ENCODE data around the gene BRF1. TPM values are rescaled to one million over a fixed set of nuclear protein-coding genes. Genes with fewer than 3 reads are reported as not detected.

Gene BRF1
- total and polyA plus RNA-seq, 5 donors: 17.9 to 21.1 (median 18.2) TPM

- no peaks in the 10 kb centered on the region for H3K9me3 ChIP-seq (ENCODE audit: control insufficient read depth, low read length)
- H3K4me1 ChIP-seq (ENCODE audit: control insufficient read depth, insufficient read depth, low read length): peaks cover 7% of the 10 kb centered on the region
- no peak for DNase-seq
- no peaks in the 10 kb centered on the region for H3K27me3 ChIP-seq (ENCODE audit: control insufficient read depth, insufficient read depth)
- H3K4me3 ChIP-seq (ENCODE audit: low read length): no peak overlapping the region
- WGBS: 59% methylated on average over 28 of the region's 28 CpGs
- H3K27ac ChIP-seq (ENCODE audit: low read length): no peak overlapping the region
- intact Hi-C loops (cut with DNase I): loop anchor here (5.0 to 10.0 kb wide), 6 partner anchors 83 to 333 kb away; partner anchors contain the start of gene CRIP1 (in 1 of the 4)
- no peak for ATAC-seq
These were observed 99.5 kb downstream of the BRF1 start for GRCh38 chr14:105201156-105201924.

- H3K4me3 ChIP-seq (ENCODE audit: low read length): no peak overlapping the region
- H3K27me3 ChIP-seq (ENCODE audit: control insufficient read depth, insufficient read depth): no peaks in the 10 kb centered on the region
- DNase-seq: no peak
- no peak for ATAC-seq
- no peak overlapping the region for H3K27ac ChIP-seq (ENCODE audit: low read length)
- peaks cover 12% of the 10 kb centered on the region for H3K4me1 ChIP-seq (ENCODE audit: control insufficient read depth, insufficient read depth, low read length)
- H3K9me3 ChIP-seq (ENCODE audit: control insufficient read depth, low read length): no peaks in the 10 kb centered on the region
- 77% methylated on average over 16 of the region's 16 CpGs for WGBS
- intact Hi-C loops (cut with DNase I): loop anchor here (5.0 to 10.0 kb wide), 6 partner anchors 84 to 334 kb away; partner anchors contain the start of gene CRIP1 (in 1 of the 4)
These were observed 100.2 kb downstream of the BRF1 start for GRCh38 chr14:105200641-105201040.

GRCh38 chr14:105200074-105200473 is 100.7 kb downstream of the BRF1 start:
- intact Hi-C loops (cut with DNase I): loop anchor here (5.0 to 10.0 kb wide), 6 partner anchors 85 to 335 kb away; partner anchors contain the start of gene CRIP1 (in 1 of the 4)
- no peaks in the 10 kb centered on the region for H3K27me3 ChIP-seq (ENCODE audit: control insufficient read depth, insufficient read depth)
- no peaks in the 10 kb centered on the region for H3K9me3 ChIP-seq (ENCODE audit: control insufficient read depth, low read length)
- no peak overlapping the region for H3K27ac ChIP-seq (ENCODE audit: low read length)
- DNase-seq: no peak
- WGBS: 78% methylated on average over 10 of the region's 10 CpGs
- ATAC-seq: no peak
- peaks cover 12% of the 10 kb centered on the region for H3K4me1 ChIP-seq (ENCODE audit: control insufficient read depth, insufficient read depth, low read length)
- no peak overlapping the region for H3K4me3 ChIP-seq (ENCODE audit: low read length)

GRCh38 chr14:105199093-105199492 is 101.7 kb downstream of the BRF1 start:
- intact Hi-C loops (cut with DNase I): no loop called here
- Histone ChIP-seq H3K4me3 (ENCODE audit: low read length) (no peak overlapping the region), H3K27ac (ENCODE audit: low read length) (peak overlapping the region; percentile 58), H3K27me3 (ENCODE audit: control insufficient read depth, insufficient read depth) (no peaks in the 10 kb centered on the region), H3K9me3 (ENCODE audit: control insufficient read depth, low read length) (no peaks in the 10 kb centered on the region), H3K4me1 (ENCODE audit: control insufficient read depth, insufficient read depth, low read length) (peaks cover 7% of the 10 kb centered on the region)
- peak; percentile 70 to 82 (median 79) for DNase-seq
- WGBS: 40% methylated on average over 18 of the region's 18 CpGs
- ATAC-seq: peak; percentile 14 to 53

GRCh38 chr14:105198588-105198987 is 102.2 kb downstream of the BRF1 start:
- H3K27ac ChIP-seq (ENCODE audit: low read length): peak overlapping the region; percentile 58
- H3K4me1 ChIP-seq (ENCODE audit: control insufficient read depth, insufficient read depth, low read length): peaks cover 7% of the 10 kb centered on the region
- 78% methylated on average over 4 of the region's 4 CpGs for WGBS
- ATAC-seq (no peak), DNase-seq (no peak)
- no peak overlapping the region for H3K4me3 ChIP-seq (ENCODE audit: low read length)
- no peaks in the 10 kb centered on the region for H3K9me3 ChIP-seq (ENCODE audit: control insufficient read depth, low read length)
- no peaks in the 10 kb centered on the region for H3K27me3 ChIP-seq (ENCODE audit: control insufficient read depth, insufficient read depth)
- intact Hi-C loops (cut with DNase I): no loop called here

GRCh38 chr14:105197211-105197641 is 103.6 kb downstream of the BRF1 start:
- DNase-seq (peak; percentile 68 to 83 (median 81)), ATAC-seq (peak; percentile 19 to 57)
- Histone ChIP-seq H3K4me3 (ENCODE audit: low read length) (no peak overlapping the region), H3K27me3 (ENCODE audit: control insufficient read depth, insufficient read depth) (no peaks in the 10 kb centered on the region), H3K9me3 (ENCODE audit: control insufficient read depth, low read length) (no peaks in the 10 kb centered on the region), H3K27ac (ENCODE audit: low read length) (peak overlapping the region; percentile 57), H3K4me1 (ENCODE audit: control insufficient read depth, insufficient read depth, low read length) (peaks cover 7% of the 10 kb centered on the region)
- intact Hi-C loops (cut with DNase I): no loop called here
- WGBS: 4% methylated on average over 15 of the region's 15 CpGs

GRCh38 chr14:105196265-105196960 is 104.4 kb downstream of the BRF1 start:
- peaks cover 7% of the 10 kb centered on the region for H3K4me1 ChIP-seq (ENCODE audit: control insufficient read depth, insufficient read depth, low read length)
- no peak overlapping the region for H3K4me3 ChIP-seq (ENCODE audit: low read length)
- H3K9me3 ChIP-seq (ENCODE audit: control insufficient read depth, low read length): no peaks in the 10 kb centered on the region
- peak; percentile 58 to 70 for ATAC-seq
- H3K27me3 ChIP-seq (ENCODE audit: control insufficient read depth, insufficient read depth): no peaks in the 10 kb centered on the region
- 4% methylated on average over 58 of the region's 58 CpGs for WGBS
- peak overlapping the region; percentile 59 for H3K27ac ChIP-seq (ENCODE audit: low read length)
- intact Hi-C loops (cut with DNase I): no loop called here
- DNase-seq: peak; percentile 69 to 87 (median 83)

GRCh38 chr14:105195522-105196264 is 105.1 kb downstream of the BRF1 start:
- intact Hi-C loops (cut with DNase I): no loop called here
- Histone ChIP-seq H3K27me3 (ENCODE audit: control insufficient read depth, insufficient read depth) (no peaks in the 10 kb centered on the region), H3K9me3 (ENCODE audit: control insufficient read depth, low read length) (no peaks in the 10 kb centered on the region), H3K4me3 (ENCODE audit: low read length) (no peak overlapping the region), H3K27ac (ENCODE audit: low read length) (peak overlapping the region; percentile 59), H3K4me1 (ENCODE audit: control insufficient read depth, insufficient read depth, low read length) (peaks cover 7% of the 10 kb centered on the region)
- DNase-seq: no peak
- WGBS: 33% methylated on average over 25 of the region's 25 CpGs
- ATAC-seq: no peak

GRCh38 chr14:105195051-105195450 is 105.8 kb downstream of the BRF1 start:
- H3K27me3 ChIP-seq (ENCODE audit: control insufficient read depth, insufficient read depth): no peaks in the 10 kb centered on the region

GRCh38 chr14:105193916-105194782 is 106.7 kb downstream of the BRF1 start:
- DNase-seq (no peak), ATAC-seq (no peak)
- Histone ChIP-seq H3K9me3 (ENCODE audit: control insufficient read depth, low read length) (no peaks in the 10 kb centered on the region), H3K27me3 (ENCODE audit: control insufficient read depth, insufficient read depth) (no peaks in the 10 kb centered on the region), H3K4me1 (ENCODE audit: control insufficient read depth, insufficient read depth, low read length) (peaks cover 4% of the 10 kb centered on the region), H3K27ac (ENCODE audit: low read length) (no peak overlapping the region), H3K4me3 (ENCODE audit: low read length) (no peak overlapping the region)
- 42% methylated on average over 17 of the region's 17 CpGs for WGBS
- intact Hi-C loops (cut with DNase I): no loop called here

More at GRCh38 chr14:105195051-105195450, 105.8 kb downstream of the BRF1 start:
- H3K4me3 ChIP-seq (ENCODE audit: low read length): no peak overlapping the region
- peak overlapping the region; percentile 59 for H3K27ac ChIP-seq (ENCODE audit: low read length)
- intact Hi-C loops (cut with DNase I): no loop called here
- ATAC-seq: no peak
- no peak for DNase-seq
- 73% methylated on average over 10 of the region's 10 CpGs for WGBS
- no peaks in the 10 kb centered on the region for H3K9me3 ChIP-seq (ENCODE audit: control insufficient read depth, low read length)
- H3K4me1 ChIP-seq (ENCODE audit: control insufficient read depth, insufficient read depth, low read length): peaks cover 7% of the 10 kb centered on the region

Measured in right cardiac atrium (tissue), 5 donors.